HFF-Myc (cell line): ENCODE measurements around the gene GPC4.

ENCODE experiments used
- DNase-seq: peaks from one replicate; pipeline ENCODE4 v3.0.0-alpha.2; 2011; ENCODE audit warnings: low read depth; ENCODE audit errors: extremely low read depth
- H3K4me3 ChIP-seq: replicated peaks from 2 replicates; pipeline ENCODE4 v1.5.1; 2011; ENCODE audit warnings: low read depth, mild to moderate bottlenecking, control low read depth, low read length
- CTCF ChIP-seq: IDR thresholded peaks from 2 replicates; pipeline ENCODE4 v1.5.1; 2012; ENCODE audit warnings: mild to moderate bottlenecking, low read depth, low read length, control low read depth; ENCODE audit errors: missing control alignments

GPC4 gene

GRCh38 chrX:133250184-133251100 lies 164.8 kb downstream of the GPC4 start:
- TF ChIP-seq CTCF = no peak
- H3K4me3 ChIP-seq = no peak overlapping the region
- DNase-seq = no peak
